Measurements from ENCODE around the gene GUCY1B1. TPM values are rescaled to one million over a fixed set of nuclear protein-coding genes. Genes with fewer than 3 reads are reported as not detected.
"Not testable (repeated sequence)": the region's sequence is repeated elsewhere in the genome, so short reads cannot be mapped to it uniquely, and the experiment has no call there.

The GUCY1B1 gene
- total RNA-seq, 1 donor from 2014 or later: 1.7 TPM

- no peak for TF ChIP-seq CTCF (IDR thresholded peaks at IDR 0.05; ENCODE audit: insufficient read depth, low read length, poor library complexity, severe bottlenecking)
- Histone ChIP-seq H3K4me3 (ENCODE audit: low read depth, low read length) (no peak overlapping the region), H3K36me3 (ENCODE audit: control insufficient read depth, insufficient read depth, low read length) (peaks cover 1% of the 10 kb centered on the region), H3K27me3 (ENCODE audit: control insufficient read depth, insufficient read depth, low read length) (no peaks in the 10 kb centered on the region)
- no peak for DNase-seq (ENCODE audit: low read depth)
Observed at GRCh38 chr4:155794589-155795236, 35.9 kb downstream of the GUCY1B1 start.

- DNase-seq (ENCODE audit: low read depth): no peak
- peak; percentile 40 for TF ChIP-seq CTCF (IDR thresholded peaks at IDR 0.05; ENCODE audit: insufficient read depth, low read length, poor library complexity, severe bottlenecking)
- no peaks in the 10 kb centered on the region for H3K36me3 ChIP-seq (ENCODE audit: control insufficient read depth, insufficient read depth, low read length)
- no peaks in the 10 kb centered on the region for H3K27me3 ChIP-seq (ENCODE audit: control insufficient read depth, insufficient read depth, low read length)
- no peak overlapping the region for H3K4me3 ChIP-seq (ENCODE audit: low read depth, low read length)
Observed at GRCh38 chr4:155795991-155796390, 37.2 kb downstream of the GUCY1B1 start.

- not testable (repeated sequence) for H3K27me3 ChIP-seq (ENCODE audit: control insufficient read depth, insufficient read depth, low read length); H3K36me3 ChIP-seq (ENCODE audit: control insufficient read depth, insufficient read depth, low read length); DNase-seq (ENCODE audit: low read depth); H3K4me3 ChIP-seq (ENCODE audit: low read depth, low read length)
Observed at GRCh38 chr4:155797581-155797980, 38.8 kb downstream of the GUCY1B1 start.

- Histone ChIP-seq H3K36me3 (ENCODE audit: control insufficient read depth, insufficient read depth, low read length) (no peaks in the 10 kb centered on the region), H3K4me3 (ENCODE audit: low read depth, low read length) (no peak overlapping the region), H3K27me3 (ENCODE audit: control insufficient read depth, insufficient read depth, low read length) (no peaks in the 10 kb centered on the region)
- no peak for TF ChIP-seq CTCF (IDR thresholded peaks at IDR 0.05; ENCODE audit: insufficient read depth, low read length, poor library complexity, severe bottlenecking)
- DNase-seq (ENCODE audit: low read depth): no peak
Observed at GRCh38 chr4:155799116-155799793, 40.4 kb downstream of the GUCY1B1 start.

- DNase-seq (ENCODE audit: low read depth): no peak
- no peak overlapping the region for H3K4me3 ChIP-seq (ENCODE audit: low read depth, low read length)
- no peak for TF ChIP-seq CTCF (IDR thresholded peaks at IDR 0.05; ENCODE audit: insufficient read depth, low read length, poor library complexity, severe bottlenecking)
Observed at GRCh38 chr4:155799794-155800123, 40.9 kb downstream of the GUCY1B1 start.

GRCh38 chr4:155800685-155801343, 42.0 kb downstream of the GUCY1B1 start:
- H3K27me3 ChIP-seq (ENCODE audit: control insufficient read depth, insufficient read depth, low read length): no peaks in the 10 kb centered on the region
- H3K4me3 ChIP-seq (ENCODE audit: low read depth, low read length): no peak overlapping the region
- H3K36me3 ChIP-seq (ENCODE audit: control insufficient read depth, insufficient read depth, low read length): no peaks in the 10 kb centered on the region
- no peak for TF ChIP-seq CTCF (IDR thresholded peaks at IDR 0.05; ENCODE audit: insufficient read depth, low read length, poor library complexity, severe bottlenecking)
- no peak for DNase-seq (ENCODE audit: low read depth)

More at GRCh38 chr4:155799794-155800123, 40.9 kb downstream of the GUCY1B1 start:
- H3K36me3 ChIP-seq (ENCODE audit: control insufficient read depth, insufficient read depth, low read length): no peaks in the 10 kb centered on the region
- no peaks in the 10 kb centered on the region for H3K27me3 ChIP-seq (ENCODE audit: control insufficient read depth, insufficient read depth, low read length)

Measured in kidney epithelial cell (primary cell).